GM12892 (cell line): Measurements from ENCODE around the gene GSG1.

ENCODE experiments used
- POLR2A ChIP-seq: IDR thresholded peaks from 2 replicates; pipeline ENCODE4 v1.6.1; 2011; ENCODE audit warnings: low read depth, low read length, control low read depth
- POLR2AphosphoS5 ChIP-seq: IDR thresholded peaks from 2 replicates; pipeline ENCODE4 v1.6.1; 2011; ENCODE audit warnings: low read depth, low read length, control low read depth
- TAF1 ChIP-seq: IDR thresholded peaks from 2 replicates; pipeline ENCODE4 v1.6.1; 2011; ENCODE audit warnings: low read depth, mild to moderate bottlenecking, control low read depth, low read length, borderline replicate concordance

GRCh38 chr12:13126494-13126893 is 23.0 kb upstream of the GSG1 start:
- no peak for TF ChIP-seq POLR2AphosphoS5
- no peak for TF ChIP-seq TAF1
- no peak for TF ChIP-seq POLR2A
